ENCODE results near the gene FADS2. TPM values are rescaled to one million over a fixed set of nuclear protein-coding genes. Genes with fewer than 3 reads are reported as not detected.

The FADS2 gene
- total and polyA plus RNA-seq, 2 experiments from 2014 or later = 124 to 392 TPM

DNA sequence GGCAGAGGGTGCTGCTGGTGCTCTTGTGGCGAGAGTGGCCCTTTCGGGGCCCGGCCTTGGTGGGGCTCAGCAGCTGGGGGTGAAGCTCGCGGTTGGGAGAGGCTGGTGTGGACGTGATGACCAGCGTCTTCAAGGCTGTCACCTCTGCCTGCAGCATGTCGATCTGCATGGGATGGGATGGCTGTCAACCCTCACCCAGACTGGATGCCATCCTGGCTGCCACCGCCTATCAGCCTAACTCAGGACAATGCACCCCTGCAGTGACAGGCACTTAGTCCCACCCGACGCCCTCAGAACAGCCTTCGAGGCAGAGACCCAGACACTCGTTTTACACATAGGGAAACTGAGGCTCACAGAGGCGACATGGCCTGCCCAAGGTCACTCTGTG is 78.4 kb downstream of the FADS2 start (continued):
- TF ChIP-seq, protein P1, sequence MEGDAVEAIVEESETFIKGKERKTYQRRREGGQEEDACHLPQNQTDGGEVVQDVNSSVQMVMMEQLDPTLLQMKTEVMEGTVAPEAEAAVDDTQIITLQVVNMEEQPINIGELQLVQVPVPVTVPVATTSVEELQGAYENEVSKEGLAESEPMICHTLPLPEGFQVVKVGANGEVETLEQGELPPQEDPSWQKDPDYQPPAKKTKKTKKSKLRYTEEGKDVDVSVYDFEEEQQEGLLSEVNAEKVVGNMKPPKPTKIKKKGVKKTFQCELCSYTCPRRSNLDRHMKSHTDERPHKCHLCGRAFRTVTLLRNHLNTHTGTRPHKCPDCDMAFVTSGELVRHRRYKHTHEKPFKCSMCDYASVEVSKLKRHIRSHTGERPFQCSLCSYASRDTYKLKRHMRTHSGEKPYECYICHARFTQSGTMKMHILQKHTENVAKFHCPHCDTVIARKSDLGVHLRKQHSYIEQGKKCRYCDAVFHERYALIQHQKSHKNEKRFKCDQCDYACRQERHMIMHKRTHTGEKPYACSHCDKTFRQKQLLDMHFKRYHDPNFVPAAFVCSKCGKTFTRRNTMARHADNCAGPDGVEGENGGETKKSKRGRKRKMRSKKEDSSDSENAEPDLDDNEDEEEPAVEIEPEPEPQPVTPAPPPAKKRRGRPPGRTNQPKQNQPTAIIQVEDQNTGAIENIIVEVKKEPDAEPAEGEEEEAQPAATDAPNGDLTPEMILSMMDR (conservative IDR thresholded peaks at IDR 0.05; ENCODE audit: low read depth in 2 of 2) = no peak
- no peak for TF ChIP-seq NANOG (IDR thresholded peaks at IDR 0.05; ENCODE audit: borderline replicate concordance)

DNA sequence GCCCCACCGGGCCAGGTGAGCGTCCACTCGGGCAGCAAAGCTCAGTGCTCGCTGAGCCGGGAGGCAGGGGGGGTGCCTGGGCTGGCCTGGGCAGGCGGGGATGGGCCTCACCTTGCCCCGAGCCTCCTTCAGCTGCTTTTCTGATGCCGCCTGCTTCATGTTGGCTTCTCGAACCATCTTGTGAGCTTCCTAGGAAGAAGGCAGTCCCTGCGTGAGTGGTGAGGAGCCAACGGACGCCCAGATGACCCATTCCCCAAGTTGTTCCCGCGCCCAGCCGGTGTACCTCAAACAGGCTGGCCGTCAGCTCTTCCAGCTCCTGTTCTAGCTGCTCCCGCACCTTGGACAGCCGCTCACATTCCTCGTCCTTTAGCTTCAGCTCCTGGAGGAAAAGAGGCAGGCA is 79.2 kb downstream of the FADS2 start:
- TF ChIP-seq ZNF331 (CRISPR knock-in tag; IDR thresholded peaks at IDR 0.05; ENCODE audit: low read depth) = no peak
- TF ChIP-seq, protein P2, sequence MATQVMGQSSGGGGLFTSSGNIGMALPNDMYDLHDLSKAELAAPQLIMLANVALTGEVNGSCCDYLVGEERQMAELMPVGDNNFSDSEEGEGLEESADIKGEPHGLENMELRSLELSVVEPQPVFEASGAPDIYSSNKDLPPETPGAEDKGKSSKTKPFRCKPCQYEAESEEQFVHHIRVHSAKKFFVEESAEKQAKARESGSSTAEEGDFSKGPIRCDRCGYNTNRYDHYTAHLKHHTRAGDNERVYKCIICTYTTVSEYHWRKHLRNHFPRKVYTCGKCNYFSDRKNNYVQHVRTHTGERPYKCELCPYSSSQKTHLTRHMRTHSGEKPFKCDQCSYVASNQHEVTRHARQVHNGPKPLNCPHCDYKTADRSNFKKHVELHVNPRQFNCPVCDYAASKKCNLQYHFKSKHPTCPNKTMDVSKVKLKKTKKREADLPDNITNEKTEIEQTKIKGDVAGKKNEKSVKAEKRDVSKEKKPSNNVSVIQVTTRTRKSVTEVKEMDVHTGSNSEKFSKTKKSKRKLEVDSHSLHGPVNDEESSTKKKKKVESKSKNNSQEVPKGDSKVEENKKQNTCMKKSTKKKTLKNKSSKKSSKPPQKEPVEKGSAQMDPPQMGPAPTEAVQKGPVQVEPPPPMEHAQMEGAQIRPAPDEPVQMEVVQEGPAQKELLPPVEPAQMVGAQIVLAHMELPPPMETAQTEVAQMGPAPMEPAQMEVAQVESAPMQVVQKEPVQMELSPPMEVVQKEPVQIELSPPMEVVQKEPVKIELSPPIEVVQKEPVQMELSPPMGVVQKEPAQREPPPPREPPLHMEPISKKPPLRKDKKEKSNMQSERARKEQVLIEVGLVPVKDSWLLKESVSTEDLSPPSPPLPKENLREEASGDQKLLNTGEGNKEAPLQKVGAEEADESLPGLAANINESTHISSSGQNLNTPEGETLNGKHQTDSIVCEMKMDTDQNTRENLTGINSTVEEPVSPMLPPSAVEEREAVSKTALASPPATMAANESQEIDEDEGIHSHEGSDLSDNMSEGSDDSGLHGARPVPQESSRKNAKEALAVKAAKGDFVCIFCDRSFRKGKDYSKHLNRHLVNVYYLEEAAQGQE (IDR thresholded peaks at IDR 0.05; ENCODE audit: unreplicated experiment) = peak; percentile 32

GRCh38 chr11:61907871-61908729 is 80.0 kb downstream of the FADS2 start:
- Mint-ChIP-seq H3K27me3 (ENCODE audit: insufficient read depth, low read depth, poor library complexity) (peaks cover 14% of the 10 kb centered on the region), H3K4me3 (no peak overlapping the region; the same call in 2 of the 3 replicates), H3K9me3 (no peaks in the 10 kb centered on the region; the same call in 2 of the 3 replicates), H3K36me3 (ENCODE audit: low read depth) (no peaks in the 10 kb centered on the region), H3K27ac (no peak overlapping the region), H3K4me1 (peaks cover 29% of the 10 kb centered on the region)
- no peaks in the 10 kb centered on the region for H3F3A ChIP-seq (replicated peaks; ENCODE audit: low read depth)
- no peaks in the 10 kb centered on the region for H3K79me2 ChIP-seq (replicated peaks; ENCODE audit: insufficient read depth)
- H3K4me3 ChIP-seq = no peak overlapping the region
- DNase-seq (ENCODE audit: low spot score) (no peak), ATAC-seq (no peak)
- no peaks in the 10 kb centered on the region for H4K20me1 ChIP-seq (replicated peaks; ENCODE audit: insufficient read depth)
- 0 out of 2 replicates have a peak overlapping the region, but pooled peaks have one; percentile 71 for H3K4me2 ChIP-seq
- no peak overlapping the region for H3K27ac ChIP-seq (ENCODE audit: low read depth)
- peaks cover 10% of the 10 kb centered on the region for H3K4me1 ChIP-seq (ENCODE audit: insufficient read depth)
- H2AFZ ChIP-seq = no peak overlapping the region
- no peaks in the 10 kb centered on the region for H3K9me2 ChIP-seq (ENCODE audit: insufficient read depth)
- H3K27me3 ChIP-seq (ENCODE audit: insufficient read depth) = no peaks in the 10 kb centered on the region
- H3K36me3 ChIP-seq (ENCODE audit: insufficient read depth) = no peaks in the 10 kb centered on the region; the same call in 1 of the 2 replicates
- TF ChIP-seq CREB1 (CRISPR knock-in tag; IDR thresholded peaks at IDR 0.05; ENCODE audit: low read depth) = no peak
- TF ChIP-seq JUNB (IDR thresholded peaks at IDR 0.05; ENCODE audit: unreplicated experiment) = no peak
- no peak for TF ChIP-seq STAT1 (IDR thresholded peaks at IDR 0.05; ENCODE audit: unreplicated experiment)
- TF ChIP-seq, protein P3, sequence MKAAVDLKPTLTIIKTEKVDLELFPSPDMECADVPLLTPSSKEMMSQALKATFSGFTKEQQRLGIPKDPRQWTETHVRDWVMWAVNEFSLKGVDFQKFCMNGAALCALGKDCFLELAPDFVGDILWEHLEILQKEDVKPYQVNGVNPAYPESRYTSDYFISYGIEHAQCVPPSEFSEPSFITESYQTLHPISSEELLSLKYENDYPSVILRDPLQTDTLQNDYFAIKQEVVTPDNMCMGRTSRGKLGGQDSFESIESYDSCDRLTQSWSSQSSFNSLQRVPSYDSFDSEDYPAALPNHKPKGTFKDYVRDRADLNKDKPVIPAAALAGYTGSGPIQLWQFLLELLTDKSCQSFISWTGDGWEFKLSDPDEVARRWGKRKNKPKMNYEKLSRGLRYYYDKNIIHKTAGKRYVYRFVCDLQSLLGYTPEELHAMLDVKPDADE (IDR thresholded peaks at IDR 0.05) = no peak
- TF ChIP-seq EZH2phosphoT487 (IDR thresholded peaks at IDR 0.05; ENCODE audit: unreplicated experiment) = no peak
- TF ChIP-seq, protein P1 (conservative IDR thresholded peaks at IDR 0.05; ENCODE audit: low read depth in 2 of 2) = no peak
- no peak for TF ChIP-seq EZH2 (IDR thresholded peaks at IDR 0.05; ENCODE audit: low read depth, unreplicated experiment)
- no peak for TF ChIP-seq ZNF114 (CRISPR knock-in tag; IDR thresholded peaks at IDR 0.05)
- TF ChIP-seq NANOG (IDR thresholded peaks at IDR 0.05; ENCODE audit: borderline replicate concordance) = no peak
- no peak for TF ChIP-seq POLR2AphosphoS5 (IDR thresholded peaks at IDR 0.05; ENCODE audit: low read depth)

More for the DNA sequence above, 79.2 kb downstream of the FADS2 start:
- H3K36me3 Mint-ChIP-seq (ENCODE audit: low read depth) = no peaks in the 10 kb centered on the region
- no peaks in the 10 kb centered on the region for H3F3A ChIP-seq (replicated peaks; ENCODE audit: low read depth)
- no peaks in the 10 kb centered on the region for H4K20me1 ChIP-seq (replicated peaks; ENCODE audit: insufficient read depth)
- H3K27me3 ChIP-seq (ENCODE audit: insufficient read depth) = no peaks in the 10 kb centered on the region
- no peak overlapping the region for H3K27ac ChIP-seq (ENCODE audit: low read depth)
- H3K79me2 ChIP-seq (replicated peaks; ENCODE audit: insufficient read depth) = no peaks in the 10 kb centered on the region
- H3K4me3 Mint-ChIP-seq = no peak overlapping the region
- no peak overlapping the region for H3K27ac Mint-ChIP-seq
- no peaks in the 10 kb centered on the region; the same call in 1 of the 2 replicates for H3K36me3 ChIP-seq (ENCODE audit: insufficient read depth)
- H3K4me1 ChIP-seq (ENCODE audit: insufficient read depth) = peaks cover 10% of the 10 kb centered on the region
- H3K27me3 Mint-ChIP-seq (ENCODE audit: insufficient read depth, low read depth, poor library complexity) = peaks cover 10% of the 10 kb centered on the region
- no peaks in the 10 kb centered on the region for H3K9me2 ChIP-seq (ENCODE audit: insufficient read depth)
- no peak overlapping the region for H2AFZ ChIP-seq
- no peak overlapping the region for H3K4me2 ChIP-seq
- DNase-seq (ENCODE audit: low spot score) (no peak), ATAC-seq (no peak)
- H3K9me3 Mint-ChIP-seq = no peaks in the 10 kb centered on the region; the same call in 2 of the 3 replicates
- no peak overlapping the region for H3K4me3 ChIP-seq
- peaks cover 34% of the 10 kb centered on the region for H3K4me1 Mint-ChIP-seq
